Hippocampal formation (tissue), 2 donors: Measurements from ENCODE around the gene CCNI2.

Source experiments
- DNase-seq, 2 donors: peaks; one replicate each; lab custom pipeline; 2025; lab: John Stamatoyannopoulos, UW

CCNI2 gene

GRCh38 chr5:132749506-132749905, 2.3 kb downstream of the CCNI2 start:
- no peak for DNase-seq

- DNase-seq = no peak
Observed at GRCh38 chr5:132750471-132751230, 3.4 kb downstream of the CCNI2 start.

GRCh38 chr5:132751444-132751843, 4.2 kb downstream of the CCNI2 start:
- no peak for DNase-seq

GRCh38 chr5:132751971-132752580, 4.8 kb downstream of the CCNI2 start:
- no peak for DNase-seq

- DNase-seq = no peak
Observed at GRCh38 chr5:132752581-132753125, 5.4 kb downstream of the CCNI2 start.

GRCh38 chr5:132753135-132753987, 6.1 kb downstream of the CCNI2 start:
- peak; percentile 73 to 75 for DNase-seq

GRCh38 chr5:132754111-132754510, 6.9 kb downstream of the CCNI2 start:
- DNase-seq = no peak

GRCh38 chr5:132754947-132755346, 7.7 kb downstream of the CCNI2 start:
- DNase-seq = peak in 1 of 2 donors; percentile 45

GRCh38 chr5:132756542-132756941, 9.3 kb downstream of the CCNI2 start:
- no peak for DNase-seq

GRCh38 chr5:132758451-132758850, 11.2 kb downstream of the CCNI2 start:
- no peak for DNase-seq

- no peak for DNase-seq
Observed at GRCh38 chr5:132759114-132760048, 12.2 kb downstream of the CCNI2 start.

- no peak for DNase-seq
Observed at GRCh38 chr5:132760049-132760420, 12.8 kb downstream of the CCNI2 start.

- no peak for DNase-seq
Observed at GRCh38 chr5:132760601-132761317, 13.5 kb downstream of the CCNI2 start.

- DNase-seq = no peak
Observed at GRCh38 chr5:132761321-132762240, 14.4 kb downstream of the CCNI2 start.

- no peak for DNase-seq
Observed at GRCh38 chr5:132762246-132763000, 15.2 kb downstream of the CCNI2 start.

GRCh38 chr5:132763181-132764036, 16.2 kb downstream of the CCNI2 start:
- DNase-seq = no peak

- no peak for DNase-seq
Observed at GRCh38 chr5:132764051-132764450, 16.8 kb downstream of the CCNI2 start.
